Stimulated activated naive CD8-positive, alpha-beta T cell treated with anti-CD3 and anti-CD28 coated beads, Interleukin-15, amount 100 ng/mL, for 72 hours (primary cell): ENCODE measurements around the gene MVD.
A peak's percentile ranks its signal among the peaks of the same experiment; 100 is the strongest.

Source experiments
- ATAC-seq: fragments of 150-1000 bp; cut with Tn5 transposase; 2 replicates; pipeline ENCODE4 v1.10.0; 2021; ENCODE audit warnings: mild to moderate bottlenecking, moderate library complexity
- DNase-seq, 2 donors: peaks; one replicate each; pipeline ENCODE4 v3.0.0; 2021 to 2022
- H3K27ac Mint-ChIP-seq, 2 donors: one replicate each; pipeline ENCODE4 v1.8.0; 2022; ENCODE audit warnings: mild to moderate bottlenecking in 2 of 2, mixed read lengths in 2 of 2, moderate library complexity in 2 of 2
- H3K27me3 Mint-ChIP-seq: one replicate; pipeline ENCODE4 v1.8.0; 2022; ENCODE audit warnings: mixed read lengths
- H3K4me1 Mint-ChIP-seq: one replicate; pipeline ENCODE4 v1.8.0; 2022; ENCODE audit warnings: mild to moderate bottlenecking, mixed read lengths
- H3K4me3 Mint-ChIP-seq, 2 donors: one replicate each; pipeline ENCODE4 v1.8.0; 2022; ENCODE audit warnings: mild to moderate bottlenecking in 2 of 2, mixed read lengths in 2 of 2, moderate library complexity in 1 of 2
- H3K9me3 Mint-ChIP-seq, 2 donors: one replicate each; pipeline ENCODE4 v1.8.0; 2022; ENCODE audit warnings: mixed read lengths in 2 of 2

Gene MVD

DNA sequence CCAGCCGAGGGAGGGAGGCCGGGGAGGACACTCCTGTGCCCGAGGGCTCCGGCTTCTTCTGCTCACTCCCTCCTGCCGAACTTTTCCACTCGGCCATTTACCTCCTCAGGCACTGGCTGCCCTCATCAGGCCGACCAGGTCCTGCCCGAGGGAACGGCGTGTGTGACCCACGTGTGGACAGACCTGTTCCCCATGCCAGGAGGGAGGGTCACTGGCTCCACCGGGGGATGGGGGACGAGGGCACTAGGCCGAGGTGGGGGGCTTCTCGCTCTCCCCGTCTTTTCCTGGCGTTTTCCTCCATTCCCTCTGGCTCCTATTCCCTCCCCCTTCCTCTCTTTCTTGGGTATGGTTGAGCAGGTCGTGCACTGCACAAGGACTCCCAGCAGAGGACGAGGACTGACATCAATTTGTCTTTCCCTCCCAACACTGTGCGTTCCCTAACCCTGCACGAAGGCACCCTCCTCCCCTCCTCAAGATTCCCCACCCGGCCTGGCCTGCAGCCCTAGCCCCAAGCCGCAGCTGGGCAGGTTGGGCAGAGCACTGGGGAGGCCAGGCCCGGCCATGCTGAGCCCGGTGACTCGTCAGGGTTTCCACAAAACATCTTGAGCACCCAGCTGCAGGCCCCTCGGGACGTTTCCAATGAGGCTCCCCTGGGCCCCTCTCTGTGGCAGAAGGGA lies 27.8 kb downstream of the MVD start:
- ATAC-seq (no peak), DNase-seq (no peak)
- Mint-ChIP-seq H3K4me1 (peaks cover 87% of the 10 kb centered on the region), H3K9me3 (peaks cover 0 to 10% of the 10 kb centered on the region in 2 donors), H3K27ac (peak overlapping the region in 1 of 2 donors; percentile 67), H3K4me3 (peak overlapping the region; percentile 80 to 92), H3K27me3 (peaks cover 48% of the 10 kb centered on the region)

DNA sequence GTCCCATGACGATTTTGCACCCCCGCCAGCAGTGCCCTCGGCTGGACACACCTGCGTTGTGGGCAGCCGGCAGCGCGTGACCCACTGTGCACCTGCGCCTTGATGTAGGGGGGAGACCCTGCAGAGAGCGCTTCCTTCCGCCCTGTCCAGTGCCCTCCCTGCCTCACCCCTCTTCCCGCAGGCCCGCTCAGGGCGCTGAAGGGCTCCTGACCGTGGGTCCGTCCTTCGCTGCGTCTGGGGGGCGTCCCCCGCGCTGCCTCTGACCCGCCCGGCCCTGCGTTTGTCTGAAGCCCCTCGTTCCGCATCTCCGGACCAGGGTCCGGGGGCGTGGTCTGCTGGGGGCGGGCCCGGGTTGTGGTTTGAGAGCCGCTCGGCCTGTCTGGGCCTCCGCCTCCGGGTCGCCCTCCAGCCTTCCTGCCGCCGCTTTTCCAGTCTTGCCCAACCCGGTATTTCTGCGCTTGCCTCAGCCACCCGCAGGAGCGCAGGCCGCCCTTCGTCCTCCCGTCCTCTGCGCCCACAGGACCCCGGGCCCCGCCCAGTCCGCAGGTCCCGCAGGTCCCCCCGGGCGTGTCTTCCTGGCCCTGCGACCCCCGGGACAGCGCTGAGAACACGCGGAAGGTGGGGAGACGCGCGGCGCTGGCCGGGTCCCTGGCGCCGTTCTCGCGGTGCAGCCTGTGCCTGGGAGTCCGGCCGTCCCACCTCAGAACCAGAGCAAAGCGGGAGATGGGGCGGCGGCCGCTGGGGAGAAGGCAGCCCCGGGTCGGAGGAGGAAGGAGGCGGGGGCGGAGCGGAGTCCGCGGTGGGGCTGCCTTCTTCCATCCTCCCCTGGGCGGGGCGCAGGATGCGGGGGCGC lies 28.5 kb downstream of the MVD start:
- Mint-ChIP-seq H3K27me3 (peaks cover 40% of the 10 kb centered on the region), H3K27ac (peak overlapping the region in 1 of 2 donors; percentile 92)
- peak; percentile 58 for ATAC-seq

DNA sequence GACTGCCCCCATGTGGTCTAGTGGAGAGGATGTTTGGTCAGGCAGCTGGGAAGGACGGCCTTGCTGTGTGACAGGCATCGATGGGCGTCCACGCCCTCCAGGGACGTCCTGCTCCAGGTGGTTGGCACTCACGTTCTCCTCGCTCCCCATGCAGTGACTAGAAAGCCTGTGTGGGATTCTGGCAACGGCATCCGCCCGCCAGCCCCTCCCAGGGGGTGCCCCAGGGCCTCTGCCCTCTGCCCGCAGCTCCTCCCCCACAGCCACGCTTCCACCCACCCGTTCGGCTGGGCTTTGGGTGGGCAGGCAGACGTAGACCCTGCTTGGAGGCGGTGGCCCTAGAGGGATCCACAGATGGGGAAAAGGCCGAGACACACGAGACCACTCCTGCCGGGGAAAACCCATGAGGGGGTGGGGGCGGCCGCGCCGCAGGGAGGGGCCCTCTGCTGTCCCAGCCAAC lies 29.2 kb downstream of the MVD start:
- ATAC-seq (peak; percentile 64), DNase-seq (peak; percentile 66 to 75)
- H3K4me1 Mint-ChIP-seq = peaks cover 73% of the 10 kb centered on the region
- peak overlapping the region; percentile 80 to 92 for H3K4me3 Mint-ChIP-seq
- H3K9me3 Mint-ChIP-seq = peaks cover 0 to 10% of the 10 kb centered on the region in 2 donors
- peak overlapping the region in 1 of 2 donors; percentile 71 for H3K27ac Mint-ChIP-seq
- peaks cover 34% of the 10 kb centered on the region for H3K27me3 Mint-ChIP-seq

More for the DNA sequence above, 28.5 kb downstream of the MVD start:
- H3K9me3 Mint-ChIP-seq = peaks cover 0 to 10% of the 10 kb centered on the region in 2 donors
- peak; percentile 61 to 66 for DNase-seq
- H3K4me3 Mint-ChIP-seq = peak overlapping the region; percentile 80 to 92
- peaks cover 79% of the 10 kb centered on the region for H3K4me1 Mint-ChIP-seq

DNA sequence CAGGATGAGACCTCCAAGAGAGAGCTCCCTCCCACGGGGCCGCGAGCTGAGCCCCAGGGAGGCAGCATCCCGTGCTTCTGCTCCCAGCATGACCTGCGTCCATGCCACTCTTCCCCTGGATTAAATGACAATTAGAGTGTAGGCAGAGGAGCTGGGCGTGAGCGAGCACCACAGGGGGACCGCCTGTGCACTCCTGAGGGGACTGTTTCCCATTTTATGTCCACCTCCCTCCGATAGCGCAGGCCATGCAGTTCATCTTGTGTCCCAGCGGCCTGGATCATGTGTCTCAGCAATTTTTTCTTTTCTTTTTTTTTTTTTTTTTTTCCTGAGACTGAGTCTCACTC lies 30.3 kb downstream of the MVD start:
- H3K4me1 Mint-ChIP-seq = peaks cover 64% of the 10 kb centered on the region
- H3K27me3 Mint-ChIP-seq = peaks cover 22% of the 10 kb centered on the region
- H3K27ac Mint-ChIP-seq = peak overlapping the region in 1 of 2 donors; percentile 42
- peaks cover 0 to 8% of the 10 kb centered on the region in 2 donors for H3K9me3 Mint-ChIP-seq
- ATAC-seq (no peak), DNase-seq (no peak)
- H3K4me3 Mint-ChIP-seq = no peak overlapping the region

DNA sequence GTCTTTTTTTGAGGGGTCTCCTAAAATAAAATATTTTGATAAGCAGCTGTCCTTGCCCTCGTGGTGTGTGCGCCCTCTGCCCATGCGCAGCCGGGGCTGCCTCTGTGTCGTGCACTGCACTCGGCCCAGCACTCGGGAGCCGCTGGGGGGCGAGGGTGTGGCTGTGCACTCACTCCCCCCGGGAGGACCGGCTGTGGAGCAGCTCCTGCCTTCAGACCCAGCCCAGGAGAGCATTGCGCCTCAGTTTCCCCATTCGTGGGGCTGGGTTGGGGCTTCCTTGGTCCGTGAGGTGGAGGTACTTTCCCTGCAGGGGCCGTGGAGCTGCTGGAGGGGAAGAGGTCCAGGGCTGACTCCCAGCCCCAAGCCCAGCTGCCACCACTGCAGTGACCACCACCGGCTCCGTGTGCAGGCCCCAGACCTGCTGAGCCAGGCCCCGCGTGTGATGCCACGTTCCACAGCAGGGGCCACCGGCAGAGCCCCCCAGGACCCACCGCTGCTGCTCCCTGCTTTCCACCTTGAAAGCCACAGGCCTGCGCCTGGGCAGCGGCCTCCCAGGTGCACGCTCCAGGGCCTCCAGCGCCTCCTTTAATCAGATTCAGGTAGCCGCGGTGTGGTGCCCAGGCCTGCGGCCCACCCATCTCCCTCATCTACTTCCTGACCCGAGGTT lies 30.8 kb downstream of the MVD start:
- H3K27me3 Mint-ChIP-seq = peaks cover 17% of the 10 kb centered on the region
- peak overlapping the region in 1 of 2 donors; percentile 42 for H3K27ac Mint-ChIP-seq
- ATAC-seq (no peak), DNase-seq (no peak)
- no peak overlapping the region for H3K4me3 Mint-ChIP-seq
- H3K9me3 Mint-ChIP-seq = peaks cover 0 to 2% of the 10 kb centered on the region in 2 donors
- H3K4me1 Mint-ChIP-seq = peaks cover 61% of the 10 kb centered on the region

DNA sequence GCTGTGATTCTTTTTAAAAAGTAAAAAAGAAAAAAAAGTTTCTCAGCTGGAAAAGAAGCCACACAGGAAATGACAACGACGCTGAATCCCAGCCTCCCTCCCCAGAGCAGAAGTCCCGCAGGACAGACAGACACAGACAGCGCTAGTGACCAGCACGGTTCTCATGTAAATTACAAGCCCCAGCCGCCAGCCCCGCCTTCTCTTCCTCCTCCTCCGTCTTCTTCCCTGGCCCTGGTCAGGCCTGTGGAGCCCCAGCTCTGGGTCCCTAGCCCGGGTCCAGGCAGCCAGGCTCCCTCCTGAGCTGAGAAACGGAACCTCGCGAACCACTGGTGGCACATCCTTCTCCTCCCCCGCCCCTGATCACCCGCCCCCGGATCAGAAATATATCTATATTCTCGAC lies 31.5 kb downstream of the MVD start:
- peaks cover 14% of the 10 kb centered on the region for H3K27me3 Mint-ChIP-seq
- peaks cover 57% of the 10 kb centered on the region for H3K4me1 Mint-ChIP-seq
- H3K27ac Mint-ChIP-seq = no peak overlapping the region
- H3K9me3 Mint-ChIP-seq = no peaks in the 10 kb centered on the region
- H3K4me3 Mint-ChIP-seq = no peak overlapping the region
- ATAC-seq (no peak), DNase-seq (no peak)

DNA sequence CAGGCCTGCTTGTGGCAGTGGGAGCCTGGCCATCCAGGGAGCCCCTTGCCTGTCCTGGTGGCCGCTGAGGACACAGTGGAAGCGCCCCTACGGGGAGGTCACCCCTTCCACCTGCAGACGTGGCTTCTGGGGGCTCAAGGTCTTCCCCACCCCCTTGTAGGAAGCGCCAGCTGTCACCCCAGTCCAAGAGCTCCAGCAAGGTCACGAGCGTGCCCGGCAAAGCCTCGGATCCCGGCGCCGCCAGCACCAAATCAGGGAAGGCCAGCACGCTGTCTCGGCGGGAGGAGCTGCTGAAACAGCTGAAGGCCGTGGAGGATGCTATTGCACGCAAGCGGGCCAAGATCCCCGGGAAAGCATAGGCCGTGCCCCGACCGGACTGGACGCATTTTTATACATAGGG lies 31.9 kb downstream of the MVD start:
- peak overlapping the region in 1 of 2 donors; percentile 27 for H3K27ac Mint-ChIP-seq
- H3K4me1 Mint-ChIP-seq = peaks cover 52% of the 10 kb centered on the region
- H3K27me3 Mint-ChIP-seq = peaks cover 9% of the 10 kb centered on the region
- DNase-seq (no peak), ATAC-seq (no peak)
- no peak overlapping the region for H3K4me3 Mint-ChIP-seq
- no peaks in the 10 kb centered on the region for H3K9me3 Mint-ChIP-seq

DNA sequence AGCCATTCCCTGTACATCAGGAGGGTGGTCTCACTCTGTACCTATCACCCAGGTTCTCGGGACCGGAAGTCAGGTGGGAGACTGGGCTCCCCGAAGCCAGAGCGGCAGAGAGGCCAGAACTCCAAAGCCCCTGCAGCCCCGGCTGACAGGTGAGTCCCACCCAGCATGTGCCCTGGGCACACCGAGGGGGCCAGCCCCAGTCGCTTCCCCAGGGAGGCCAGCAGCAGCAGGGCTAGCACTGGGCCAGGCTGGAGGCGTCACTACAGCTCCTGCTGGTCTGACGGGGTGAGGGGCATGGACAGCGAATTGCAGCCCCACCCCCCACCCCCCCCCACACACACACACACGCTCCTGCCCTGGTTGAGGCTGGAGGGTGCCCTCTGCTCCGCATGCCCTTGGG lies 32.5 kb downstream of the MVD start:
- H3K4me3 Mint-ChIP-seq = no peak overlapping the region
- peaks cover 49% of the 10 kb centered on the region for H3K4me1 Mint-ChIP-seq
- H3K27me3 Mint-ChIP-seq = peaks cover 4% of the 10 kb centered on the region
- H3K27ac Mint-ChIP-seq = no peak overlapping the region
- ATAC-seq (no peak), DNase-seq (no peak)
- H3K9me3 Mint-ChIP-seq = no peaks in the 10 kb centered on the region

DNA sequence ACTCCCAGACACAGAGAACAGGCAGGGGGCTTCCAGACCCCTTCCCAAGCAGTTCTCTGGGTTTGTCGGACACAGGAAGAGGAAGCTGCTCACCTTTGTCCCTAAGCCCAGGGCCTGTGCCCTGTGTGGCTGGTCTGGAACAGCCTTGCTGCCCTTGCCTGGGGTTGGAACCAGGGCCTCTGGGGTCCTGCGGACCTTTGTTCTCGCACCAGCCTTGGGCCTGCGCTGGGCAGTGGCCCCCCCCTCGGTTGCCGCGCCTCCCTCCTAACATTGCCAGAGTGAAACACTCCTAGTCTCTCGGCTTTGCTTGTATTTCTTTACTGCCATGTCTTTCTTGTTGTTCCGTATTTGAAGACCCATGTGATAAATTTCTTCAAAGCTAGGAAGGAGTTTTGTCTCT lies 33.1 kb downstream of the MVD start:
- Mint-ChIP-seq H3K9me3 (no peaks in the 10 kb centered on the region), H3K27ac (peak overlapping the region; percentile 72 to 76), H3K4me1 (peaks cover 47% of the 10 kb centered on the region), H3K4me3 (no peak overlapping the region), H3K27me3 (no peaks in the 10 kb centered on the region)
- DNase-seq = no peak
- ATAC-seq = no peak

DNA sequence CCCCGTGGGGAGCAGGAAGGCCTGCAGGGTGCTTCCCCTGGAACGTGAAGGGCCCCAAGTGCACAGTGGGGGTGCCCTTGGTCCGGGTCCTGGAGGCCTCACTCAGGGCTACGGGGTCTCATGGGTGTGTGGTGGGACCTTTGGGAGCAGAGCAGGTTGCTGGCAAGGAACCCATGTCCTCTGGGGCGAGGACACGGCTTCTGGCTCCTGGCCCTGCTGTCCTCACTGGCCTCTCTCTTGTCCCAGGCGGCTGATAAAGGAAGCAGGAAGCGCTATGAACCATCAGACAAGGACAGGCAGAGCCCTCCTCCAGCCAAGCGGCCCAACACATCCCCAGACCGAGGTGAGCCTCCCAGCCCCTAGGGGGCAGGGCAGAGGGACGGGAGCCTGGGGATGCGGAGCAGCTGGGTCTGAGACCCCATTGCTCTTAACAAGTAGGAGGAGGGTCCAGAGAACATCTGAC lies 34.3 kb downstream of the MVD start:
- no peaks in the 10 kb centered on the region for H3K27me3 Mint-ChIP-seq
- no peak for DNase-seq
- H3K4me3 Mint-ChIP-seq = no peak overlapping the region
- H3K4me1 Mint-ChIP-seq = peaks cover 42% of the 10 kb centered on the region
- H3K9me3 Mint-ChIP-seq = no peaks in the 10 kb centered on the region
- no peak for ATAC-seq
- H3K27ac Mint-ChIP-seq = peak overlapping the region in 1 of 2 donors; percentile 46

DNA sequence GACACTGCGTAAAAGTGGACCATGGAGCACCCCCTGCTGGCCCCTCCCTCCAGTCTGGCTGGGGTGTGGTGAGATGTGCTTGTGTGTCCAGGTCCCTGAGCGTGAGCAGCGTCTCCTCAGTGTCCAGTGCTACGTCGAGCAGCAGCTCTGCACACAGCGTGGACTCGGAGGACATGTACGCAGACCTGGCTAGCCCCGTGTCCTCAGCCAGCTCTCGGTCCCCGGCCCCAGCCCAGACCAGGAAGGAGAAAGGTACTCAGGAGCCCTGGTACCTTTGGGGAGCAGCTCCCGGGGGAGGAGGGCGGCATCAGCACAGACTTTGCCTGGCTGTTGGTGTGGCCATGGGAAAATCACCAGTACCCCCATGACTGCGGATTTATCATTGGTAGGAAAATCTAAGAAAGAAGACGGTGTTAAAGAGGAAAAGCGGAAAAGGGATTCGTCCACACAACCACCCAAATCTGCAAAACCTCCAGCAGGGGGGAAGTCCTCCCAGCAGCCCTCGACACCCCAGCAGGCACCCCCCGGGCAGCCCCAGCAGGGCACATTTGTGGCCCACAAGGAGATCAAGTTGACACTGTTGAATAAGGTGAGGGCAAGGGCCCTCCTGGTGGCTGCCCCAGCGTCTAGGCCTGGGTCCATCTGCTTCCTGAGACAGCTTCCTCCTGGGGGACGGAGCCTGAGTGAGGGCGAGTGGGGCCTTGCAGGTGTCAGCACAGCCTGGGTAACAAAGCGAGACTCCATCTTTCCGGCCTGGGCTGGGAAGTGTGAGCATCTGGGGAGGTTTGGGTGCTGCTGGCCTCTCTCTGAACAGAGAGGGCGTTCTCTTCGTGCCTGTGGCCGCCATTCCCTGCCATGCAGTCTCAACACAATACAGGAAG lies 35.1 kb downstream of the MVD start:
- Mint-ChIP-seq H3K27me3 (no peaks in the 10 kb centered on the region), H3K4me3 (no peak overlapping the region), H3K9me3 (no peaks in the 10 kb centered on the region), H3K4me1 (peaks cover 41% of the 10 kb centered on the region), H3K27ac (peak overlapping the region in 1 of 2 donors; percentile 54)
- ATAC-seq = no peak
- DNase-seq = no peak

DNA sequence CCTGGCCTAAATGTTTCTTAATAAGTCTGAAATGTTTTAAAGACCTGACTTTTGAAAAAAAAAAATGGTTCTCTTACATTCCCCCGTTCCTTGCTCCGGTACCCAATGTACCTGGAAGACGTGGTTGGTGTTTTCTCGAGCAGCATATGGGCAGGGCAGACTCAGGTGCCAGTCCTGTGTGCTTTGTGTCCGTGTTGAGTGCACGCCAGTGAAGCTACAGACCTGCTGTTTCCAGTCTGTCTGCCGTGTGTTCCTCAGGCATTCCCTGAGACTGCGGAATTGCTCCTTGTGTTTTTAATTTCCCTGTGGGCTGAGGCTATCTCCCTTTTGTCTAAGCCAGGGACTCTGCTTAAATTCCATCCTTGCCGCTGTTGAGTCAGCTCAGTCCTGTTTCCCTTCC lies 36.2 kb downstream of the MVD start:
- Mint-ChIP-seq H3K9me3 (no peaks in the 10 kb centered on the region), H3K27me3 (no peaks in the 10 kb centered on the region), H3K4me3 (no peak overlapping the region), H3K27ac (no peak overlapping the region), H3K4me1 (peaks cover 31% of the 10 kb centered on the region)
- ATAC-seq (no peak), DNase-seq (no peak)

DNA sequence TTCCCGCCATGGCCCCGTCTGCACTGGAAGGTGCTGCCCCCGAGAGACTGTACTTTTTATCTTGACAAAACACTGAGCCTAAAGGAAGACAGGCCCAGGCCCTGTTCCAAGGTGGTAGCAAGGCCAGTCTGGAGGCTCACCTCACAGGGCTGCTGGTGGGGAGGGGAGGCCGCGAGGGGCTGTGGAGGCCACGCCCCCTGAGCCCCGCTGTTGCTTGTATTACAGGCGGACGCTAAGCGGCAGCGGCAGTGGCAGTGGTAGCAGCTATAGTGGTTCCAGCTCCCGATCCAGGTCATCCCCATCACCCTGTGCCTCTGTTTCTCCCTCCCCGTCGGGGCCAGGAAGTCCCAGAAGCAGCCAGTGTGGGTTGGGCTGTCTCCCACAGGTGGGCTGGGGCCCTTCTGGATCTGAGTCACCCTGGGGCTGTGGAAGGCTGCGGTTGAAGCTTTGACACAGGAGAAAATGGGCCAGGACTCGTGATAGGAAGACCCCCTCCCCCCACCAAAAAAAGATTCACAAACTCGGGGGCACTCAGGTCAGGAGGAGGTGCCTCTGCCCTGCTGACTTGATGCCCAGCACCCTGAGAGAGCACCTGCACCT lies 37.8 kb downstream of the MVD start:
- ATAC-seq = no peak
- peak overlapping the region in 1 of 2 donors; percentile 89 for H3K27ac Mint-ChIP-seq
- H3K4me3 Mint-ChIP-seq = no peak overlapping the region

DNA sequence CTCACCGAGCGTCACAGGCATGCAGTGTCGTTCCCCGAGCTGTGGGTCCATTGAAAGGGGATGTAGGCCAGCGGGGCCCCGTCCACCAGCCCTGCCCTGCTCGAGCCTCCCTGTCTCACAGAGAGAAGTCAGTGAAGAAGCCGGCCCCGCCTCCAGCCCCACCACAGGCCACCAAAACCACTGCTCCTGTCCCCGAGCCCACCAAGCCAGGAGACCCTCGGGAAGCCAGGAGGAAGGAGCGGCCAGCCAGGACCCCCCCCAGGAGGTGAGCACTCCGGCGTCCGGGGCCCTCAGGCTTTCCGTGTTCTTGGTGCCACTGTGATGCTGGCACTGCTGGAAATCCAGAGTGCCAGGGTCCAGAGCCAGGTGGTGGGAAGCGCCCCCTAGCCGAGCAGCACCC lies 38.4 kb downstream of the MVD start:
- no peaks in the 10 kb centered on the region for H3K9me3 Mint-ChIP-seq
- H3K4me3 Mint-ChIP-seq = no peak overlapping the region
- DNase-seq (no peak), ATAC-seq (no peak)
- H3K27me3 Mint-ChIP-seq = no peaks in the 10 kb centered on the region
- peaks cover 36% of the 10 kb centered on the region for H3K4me1 Mint-ChIP-seq
- peak overlapping the region in 1 of 2 donors; percentile 48 for H3K27ac Mint-ChIP-seq

More for the DNA sequence above, 37.8 kb downstream of the MVD start:
- Mint-ChIP-seq H3K4me1 (peaks cover 30% of the 10 kb centered on the region), H3K27me3 (no peaks in the 10 kb centered on the region), H3K9me3 (no peaks in the 10 kb centered on the region)
- DNase-seq = no peak
